HepG2 (cell line): ENCODE measurements around the gene INAFM2. TPM values are rescaled to one million over a fixed set of nuclear protein-coding genes. Genes with fewer than 3 reads are reported as not detected.
A peak's percentile ranks its signal among the peaks of the same experiment; 100 is the strongest.

Experiments used
- ADNP ChIP-seq: sonication (generic); formaldehyde crosslinking; IDR thresholded peaks from 2 replicates; pipeline ENCODE4 v1.4.0; 2020; ENCODE audit warnings: missing genetic modification reagents
- ARHGAP35 ChIP-seq: sonication (generic); formaldehyde crosslinking; IDR thresholded peaks from 2 replicates; pipeline ENCODE4 v1.9.0; 2022; ENCODE audit warnings: mild to moderate bottlenecking, inconsistent platforms, moderate library complexity, missing genetic modification reagents, borderline replicate concordance
- GPN1 ChIP-seq: sonication (generic); formaldehyde crosslinking; IDR thresholded peaks from 2 replicates; pipeline ENCODE4 v1.5.1; 2020; ENCODE audit warnings: missing genetic modification reagents, borderline replicate concordance
- GTF2F1 ChIP-seq: fragments of 150-350 bp; IDR thresholded peaks from 2 replicates; pipeline ENCODE4 v1.6.1; 2014; ENCODE audit warnings: low read length
- MAFF ChIP-seq: IDR thresholded peaks from 2 replicates; pipeline ENCODE4 v1.6.1; 2011; ENCODE audit warnings: low read depth, low read length, improper control_type of control experiment
- NCOR1 ChIP-seq: fragments of 200-600 bp; sonication (generic); IDR thresholded peaks from 2 replicates; pipeline ENCODE4 v1.7.0; 2017; ENCODE audit warnings: antibody characterized with exemption, low read length, borderline replicate concordance
- RFXAP ChIP-seq: sonication (generic); formaldehyde crosslinking; IDR thresholded peaks from 2 replicates; pipeline ENCODE4 v1.4.0; 2020; ENCODE audit warnings: missing genetic modification reagents, borderline replicate concordance
- SMAD3 ChIP-seq: sonication (generic); formaldehyde crosslinking; IDR thresholded peaks from 2 replicates; pipeline ENCODE4 v1.4.0; 2020; ENCODE audit warnings: missing genetic modification reagents
- ZBTB1 ChIP-seq: sonication (generic); formaldehyde crosslinking; IDR thresholded peaks from 2 replicates; pipeline ENCODE4 v1.4.0; 2020; ENCODE audit warnings: missing genetic modification reagents, borderline replicate concordance
- ZKSCAN8 ChIP-seq: IDR thresholded peaks from 2 replicates; pipeline ENCODE4 v1.6.1; 2016; ENCODE audit warnings: borderline replicate concordance, missing genetic modification reagents, missing compliant biosample characterization
- ZNF17 ChIP-seq: sonication (generic); formaldehyde crosslinking; IDR thresholded peaks from 2 replicates; pipeline ENCODE4 v1.5.0; 2020; ENCODE audit warnings: mild to moderate bottlenecking, missing genetic modification reagents
- ZNF234 ChIP-seq: sonication (generic); formaldehyde crosslinking; conservative IDR thresholded peaks from 2 replicates; pipeline ENCODE4 v1.5.1; 2020; ENCODE audit warnings: mild to moderate bottlenecking, missing genetic modification reagents
- ZNF766 ChIP-seq: sonication (generic); formaldehyde crosslinking; IDR thresholded peaks from 2 replicates; pipeline ENCODE4 v1.5.0; 2020; ENCODE audit warnings: missing genetic modification reagents, borderline replicate concordance
- ZNF782 ChIP-seq: sonication (generic); formaldehyde crosslinking; IDR thresholded peaks from 2 replicates; pipeline ENCODE4 v1.4.0; 2020; ENCODE audit warnings: missing genetic modification reagents, mild to moderate bottlenecking, borderline replicate concordance
- ZNF790 ChIP-seq: sonication (generic); formaldehyde crosslinking; IDR thresholded peaks from 2 replicates; pipeline ENCODE4 v1.8.0; 2022; ENCODE audit warnings: missing genetic modification reagents, mild to moderate bottlenecking, borderline replicate concordance
- polyA plus RNA-seq, 8 experiments: library from polyadenylated mRNA; depleted of rRNA in 3 of 8; stranded (reverse) in 7 of 8; unstranded in 1 of 8; fragments of >200 nt; fragmentation: Illumina TruSeq in 4 of 8; extraction: Trizol in 4 of 8; gene quantifications; 2 replicates each; pipeline versions ENCODE4 v1.2.1 to v1.2.3, GENCODE V29; 2011 to 2016; ENCODE audit warnings: low read depth in 4 of 8, missing spikeins in 1 of 8, mixed read lengths in 1 of 8; ENCODE audit not compliant: insufficient read depth in 1 of 8
- total RNA-seq, 5 experiments: library from RNA; depleted of rRNA; stranded (reverse); fragments of >200 nt; fragmentation: Illumina TruSeq; extraction: Trizol; gene quantifications; 2 replicates each; pipeline ENCODE4 v1.2.3, GENCODE V29; 2016; ENCODE audit warnings: low read depth in 1 of 5
- TF ChIP-seq, protein P1 (sequence below): sonication (generic); formaldehyde crosslinking; IDR thresholded peaks from 2 replicates; pipeline ENCODE4 v1.4.0; 2020; ENCODE audit warnings: missing genetic modification reagents, borderline replicate concordance
- TF ChIP-seq, protein P2 (sequence below): sonication (generic); formaldehyde crosslinking; IDR thresholded peaks from 2 replicates; pipeline ENCODE4 v1.8.1; 2023; ENCODE audit warnings: missing genetic modification reagents, inconsistent platforms, borderline replicate concordance
- TF ChIP-seq, protein P3 (sequence below): sonication (generic); formaldehyde crosslinking; IDR thresholded peaks from 2 replicates; pipeline ENCODE4 v1.9.0; 2022; ENCODE audit warnings: low read depth, missing genetic modification reagents
- TF ChIP-seq, protein P4 (sequence below): sonication (generic); formaldehyde crosslinking; IDR thresholded peaks from 2 replicates; pipeline ENCODE4 v1.4.0; 2020; ENCODE audit warnings: mild to moderate bottlenecking, missing genetic modification reagents

INAFM2 gene
- total and polyA plus RNA-seq, 2 of the 13 experiments (the other 11 are each of a cell fraction or from before 2014, with no cell fraction given): 5.5 to 6.5 TPM

DNA sequence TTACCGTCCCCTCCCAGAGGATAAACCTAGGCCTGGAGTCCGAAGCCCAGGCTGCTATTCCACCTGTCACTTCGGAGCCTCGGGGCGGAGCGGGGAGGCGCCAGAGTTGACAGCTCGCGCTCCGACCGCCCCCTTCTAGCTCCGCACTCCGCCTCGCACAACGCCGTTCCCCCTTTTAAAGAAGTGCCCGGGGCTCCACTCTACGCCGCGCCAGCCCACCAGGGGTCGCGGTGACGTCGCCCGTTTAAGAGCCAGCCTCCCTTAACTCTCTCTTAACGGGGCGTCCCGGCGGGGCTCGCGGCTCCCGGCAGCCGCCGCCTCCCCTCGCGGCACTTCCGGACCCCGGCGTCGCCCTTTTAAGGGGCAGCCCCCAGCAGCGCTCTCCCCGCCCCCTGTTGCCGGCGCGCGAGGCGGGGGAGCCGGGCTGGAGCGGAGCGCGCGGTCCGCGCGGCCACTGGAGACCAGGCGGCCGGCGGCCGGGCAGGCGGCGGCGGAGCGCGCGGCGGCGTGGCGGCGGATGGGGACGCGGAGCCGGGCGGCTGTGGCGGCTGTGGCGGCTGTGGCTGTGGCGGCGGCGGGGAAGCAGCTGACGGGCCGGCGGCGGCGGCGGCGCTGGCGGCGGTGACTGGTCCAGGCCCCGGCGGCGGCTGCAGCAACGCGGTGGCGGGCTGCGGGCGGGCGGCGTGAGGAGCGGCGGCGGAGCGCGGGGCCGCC, at the start of gene INAFM2 (continued):
- TF ChIP-seq, protein P1, sequence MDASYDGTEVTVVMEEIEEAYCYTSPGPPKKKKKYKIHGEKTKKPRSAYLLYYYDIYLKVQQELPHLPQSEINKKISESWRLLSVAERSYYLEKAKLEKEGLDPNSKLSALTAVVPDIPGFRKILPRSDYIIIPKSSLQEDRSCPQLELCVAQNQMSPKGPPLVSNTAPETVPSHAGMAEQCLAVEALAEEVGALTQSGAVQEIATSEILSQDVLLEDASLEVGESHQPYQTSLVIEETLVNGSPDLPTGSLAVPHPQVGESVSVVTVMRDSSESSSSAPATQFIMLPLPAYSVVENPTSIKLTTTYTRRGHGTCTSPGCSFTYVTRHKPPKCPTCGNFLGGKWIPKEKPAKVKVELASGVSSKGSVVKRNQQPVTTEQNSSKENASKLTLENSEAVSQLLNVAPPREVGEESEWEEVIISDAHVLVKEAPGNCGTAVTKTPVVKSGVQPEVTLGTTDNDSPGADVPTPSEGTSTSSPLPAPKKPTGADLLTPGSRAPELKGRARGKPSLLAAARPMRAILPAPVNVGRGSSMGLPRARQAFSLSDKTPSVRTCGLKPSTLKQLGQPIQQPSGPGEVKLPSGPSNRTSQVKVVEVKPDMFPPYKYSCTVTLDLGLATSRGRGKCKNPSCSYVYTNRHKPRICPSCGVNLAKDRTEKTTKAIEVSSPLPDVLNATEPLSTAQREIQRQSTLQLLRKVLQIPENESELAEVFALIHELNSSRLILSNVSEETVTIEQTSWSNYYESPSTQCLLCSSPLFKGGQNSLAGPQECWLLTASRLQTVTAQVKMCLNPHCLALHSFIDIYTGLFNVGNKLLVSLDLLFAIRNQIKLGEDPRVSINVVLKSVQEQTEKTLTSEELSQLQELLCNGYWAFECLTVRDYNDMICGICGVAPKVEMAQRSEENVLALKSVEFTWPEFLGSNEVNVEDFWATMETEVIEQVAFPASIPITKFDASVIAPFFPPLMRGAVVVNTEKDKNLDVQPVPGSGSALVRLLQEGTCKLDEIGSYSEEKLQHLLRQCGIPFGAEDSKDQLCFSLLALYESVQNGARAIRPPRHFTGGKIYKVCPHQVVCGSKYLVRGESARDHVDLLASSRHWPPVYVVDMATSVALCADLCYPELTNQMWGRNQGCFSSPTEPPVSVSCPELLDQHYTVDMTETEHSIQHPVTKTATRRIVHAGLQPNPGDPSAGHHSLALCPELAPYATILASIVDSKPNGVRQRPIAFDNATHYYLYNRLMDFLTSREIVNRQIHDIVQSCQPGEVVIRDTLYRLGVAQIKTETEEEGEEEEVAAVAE: no peak
- no peak for TF ChIP-seq ZNF17 (CRISPR knock-in tag)
- no peak for TF ChIP-seq ZNF234
- peak; percentile 80; the same call in 1 of the 2 replicates for TF ChIP-seq ZNF766 (CRISPR knock-in tag)
- TF ChIP-seq ZNF782 (CRISPR knock-in tag): no peak
- TF ChIP-seq, protein P2, sequence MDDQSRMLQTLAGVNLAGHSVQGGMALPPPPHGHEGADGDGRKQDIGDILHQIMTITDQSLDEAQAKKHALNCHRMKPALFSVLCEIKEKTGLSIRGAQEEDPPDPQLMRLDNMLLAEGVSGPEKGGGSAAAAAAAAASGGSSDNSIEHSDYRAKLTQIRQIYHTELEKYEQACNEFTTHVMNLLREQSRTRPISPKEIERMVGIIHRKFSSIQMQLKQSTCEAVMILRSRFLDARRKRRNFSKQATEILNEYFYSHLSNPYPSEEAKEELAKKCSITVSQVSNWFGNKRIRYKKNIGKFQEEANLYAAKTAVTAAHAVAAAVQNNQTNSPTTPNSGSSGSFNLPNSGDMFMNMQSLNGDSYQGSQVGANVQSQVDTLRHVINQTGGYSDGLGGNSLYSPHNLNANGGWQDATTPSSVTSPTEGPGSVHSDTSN (CRISPR knock-in tag): no peak
- no peak for TF ChIP-seq ZKSCAN8 (CRISPR knock-in tag)
- no peak for TF ChIP-seq ZBTB1 (CRISPR knock-in tag)
- TF ChIP-seq ZNF790 (CRISPR knock-in tag): no peak
- TF ChIP-seq, protein P3, sequence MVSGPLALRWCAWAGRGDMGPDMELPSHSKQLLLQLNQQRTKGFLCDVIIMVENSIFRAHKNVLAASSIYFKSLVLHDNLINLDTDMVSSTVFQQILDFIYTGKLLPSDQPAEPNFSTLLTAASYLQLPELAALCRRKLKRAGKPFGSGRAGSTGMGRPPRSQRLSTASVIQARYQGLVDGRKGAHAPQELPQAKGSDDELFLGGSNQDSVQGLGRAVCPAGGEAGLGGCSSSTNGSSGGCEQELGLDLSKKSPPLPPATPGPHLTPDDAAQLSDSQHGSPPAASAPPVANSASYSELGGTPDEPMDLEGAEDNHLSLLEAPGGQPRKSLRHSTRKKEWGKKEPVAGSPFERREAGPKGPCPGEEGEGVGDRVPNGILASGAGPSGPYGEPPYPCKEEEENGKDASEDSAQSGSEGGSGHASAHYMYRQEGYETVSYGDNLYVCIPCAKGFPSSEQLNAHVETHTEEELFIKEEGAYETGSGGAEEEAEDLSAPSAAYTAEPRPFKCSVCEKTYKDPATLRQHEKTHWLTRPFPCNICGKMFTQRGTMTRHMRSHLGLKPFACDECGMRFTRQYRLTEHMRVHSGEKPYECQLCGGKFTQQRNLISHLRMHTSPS: no peak
- TF ChIP-seq SMAD3: no peak
- no peak for TF ChIP-seq NCOR1
- no peak for TF ChIP-seq GTF2F1
- no peak for TF ChIP-seq MAFF
- TF ChIP-seq GPN1 (CRISPR knock-in tag): no peak
- TF ChIP-seq ADNP (CRISPR knock-in tag): no peak
- peak; percentile 82 for TF ChIP-seq RFXAP (CRISPR knock-in tag)
- TF ChIP-seq, protein P4, sequence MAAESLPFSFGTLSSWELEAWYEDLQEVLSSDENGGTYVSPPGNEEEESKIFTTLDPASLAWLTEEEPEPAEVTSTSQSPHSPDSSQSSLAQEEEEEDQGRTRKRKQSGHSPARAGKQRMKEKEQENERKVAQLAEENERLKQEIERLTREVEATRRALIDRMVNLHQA (CRISPR knock-in tag): no peak
- TF ChIP-seq ARHGAP35 (CRISPR knock-in tag): no peak
